Retinal pigment epithelial cell (primary cell): ENCODE data around the gene ELP4.
A peak's percentile ranks its signal among the peaks of the same experiment; 100 is the strongest.

Source experiments
- DNase-seq: peaks from one replicate; pipeline ENCODE4 v3.0.0-alpha.2; 2010; ENCODE audit warnings: low read depth
- H3K4me3 ChIP-seq: 2 replicates; pipeline ENCODE4 v1.5.1; 2011; ENCODE audit warnings: mild to moderate bottlenecking, low read length, control low read depth, moderate library complexity
- CTCF ChIP-seq: conservative IDR thresholded peaks from 2 replicates; pipeline ENCODE4 v1.5.1; 2011; ENCODE audit warnings: low read depth, low read length, control low read depth, inconsistent platforms

ELP4 gene

GRCh38 chr11:31780480-31780971 lies 271.0 kb downstream of the ELP4 start:
- no peak for TF ChIP-seq CTCF
- peak; percentile 52 for DNase-seq
- no peak overlapping the region for H3K4me3 ChIP-seq

GRCh38 chr11:31782257-31782656 lies 272.7 kb downstream of the ELP4 start:
- no peak for DNase-seq
- no peak overlapping the region for H3K4me3 ChIP-seq
- TF ChIP-seq CTCF, result no peak

- TF ChIP-seq CTCF, result no peak
- H3K4me3 ChIP-seq, result no peak overlapping the region
- DNase-seq, result no peak
Observed at GRCh38 chr11:31783252-31783651, 273.7 kb downstream of the ELP4 start.

- H3K4me3 ChIP-seq, result no peak overlapping the region
- no peak for TF ChIP-seq CTCF
- DNase-seq, result no peak
Observed at GRCh38 chr11:31784611-31785010, 275.0 kb downstream of the ELP4 start.

- H3K4me3 ChIP-seq, result no peak overlapping the region
- TF ChIP-seq CTCF, result no peak
- DNase-seq, result no peak
Observed at GRCh38 chr11:31786996-31787685, 277.6 kb downstream of the ELP4 start.

GRCh38 chr11:31788085-31788484 lies 278.5 kb downstream of the ELP4 start:
- no peak for DNase-seq
- TF ChIP-seq CTCF, result no peak
- no peak overlapping the region for H3K4me3 ChIP-seq

- no peak for TF ChIP-seq CTCF
- H3K4me3 ChIP-seq, result no peak overlapping the region
- no peak for DNase-seq
Observed at GRCh38 chr11:31790649-31791048, 281.1 kb downstream of the ELP4 start.
